Right cardiac atrium (tissue), 5 donors: ENCODE data around the gene PPM1A. TPM values are rescaled to one million over a fixed set of nuclear protein-coding genes. Genes with fewer than 3 reads are reported as not detected.

ENCODE experiments used
- ATAC-seq, 2 donors: fragments of 200-7000 bp; cut with Tn5 transposase; one replicate each; pipeline versions ENCODE4 v1.8.0 to v1.9.1; 2020; ENCODE audit warnings: moderate library complexity in 2 of 2, mild to moderate bottlenecking in 1 of 2
- DNase-seq, 3 donors: peaks; one replicate each; pipeline ENCODE4 v3.0.0-alpha.2; 2020
- H3K27ac ChIP-seq: one replicate; pipeline ENCODE4 v1.5.1; 2013; ENCODE audit warnings: mild to moderate bottlenecking, low read length, control low read depth, moderate library complexity
- H3K27me3 ChIP-seq: one replicate; pipeline ENCODE4 v1.6.1; 2013; ENCODE audit not compliant: control insufficient read depth, insufficient read depth
- H3K4me1 ChIP-seq: one replicate; pipeline ENCODE4 v1.6.1; 2013; ENCODE audit warnings: low read length; ENCODE audit not compliant: control insufficient read depth, insufficient read depth
- H3K4me3 ChIP-seq: one replicate; pipeline ENCODE4 v1.5.1; 2013; ENCODE audit warnings: low read length, control low read depth
- H3K9me3 ChIP-seq: one replicate; pipeline ENCODE4 v1.6.1; 2013; ENCODE audit warnings: low read length; ENCODE audit not compliant: control insufficient read depth
- WGBS: extraction: QIAGEN DNeasy Blood & Tissue Kit; methylation state at CpG from one replicate; pipeline ENCODE4 v1.1.7; 2013; 5-methylcytosine and 5-hydroxymethylcytosine counted together
- intact Hi-C, 4 donors: fragments of 100-400 bp; cut with DNase I; formaldehyde crosslinking; loops; one replicate each; pipeline versions ENCODE4 v1.11.0 to v1.14.0; 2022 to 2023
- polyA plus RNA-seq: library from polyadenylated mRNA; stranded (reverse); fragments of 200-250 nt; gene quantifications from one replicate; pipeline ENCODE4 v1.2.3, GENCODE V29; 2013
- total RNA-seq, 4 donors: library from RNA; stranded (reverse); fragmentation: NEBNext Ultra II Directional; extraction: Animal tissue kit (Norgen Biotek cat#: 25700); gene quantifications; one replicate each; pipeline ENCODE4 v1.2.1, GENCODE V29; 2021
- donor health status: healthy with polysubstance abuse.
- donor health status: DM: no; HTN: yes; CAD: no.
- donor health status: DM: no; HTN: no; CAD: no.
- donor health status: DM: no; HTN: yes; CAD: no; lungs with severe emphysema.
- donor health status: DM: yes; HTN: yes; CAD: no.

PPM1A gene
- total and polyA plus RNA-seq, 5 donors: 37.8 to 88.2 (median 79.6) TPM

DNA sequence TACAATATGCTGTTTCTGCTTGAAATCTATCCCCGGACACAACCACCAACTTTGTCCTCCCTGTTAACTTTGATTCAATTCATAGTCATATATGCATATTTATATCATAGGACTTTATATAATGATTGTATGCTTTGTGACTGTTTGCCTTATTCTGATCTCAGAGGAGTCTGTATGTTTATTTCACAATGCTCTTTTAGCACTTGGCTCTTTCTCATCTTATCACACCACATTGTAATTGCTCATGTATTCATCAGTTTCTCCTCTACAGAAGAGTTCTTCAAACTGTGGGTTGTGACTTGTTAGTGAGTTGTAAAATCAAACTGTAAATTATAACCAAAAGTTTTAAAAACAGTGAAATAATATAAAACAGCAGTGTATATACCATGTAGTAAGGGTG is 21.7 kb upstream of the PPM1A start:
- no peak overlapping the region for H3K4me3 ChIP-seq
- no peaks in the 10 kb centered on the region for H3K27me3 ChIP-seq
- no peak overlapping the region for H3K27ac ChIP-seq
- DNase-seq (no peak), ATAC-seq (no peak)
- H3K4me1 ChIP-seq: no peaks in the 10 kb centered on the region
- 94% methylated on average over 1 of the region's 1 CpG for WGBS
- no peaks in the 10 kb centered on the region for H3K9me3 ChIP-seq
- intact Hi-C loops: no loop called here

DNA sequence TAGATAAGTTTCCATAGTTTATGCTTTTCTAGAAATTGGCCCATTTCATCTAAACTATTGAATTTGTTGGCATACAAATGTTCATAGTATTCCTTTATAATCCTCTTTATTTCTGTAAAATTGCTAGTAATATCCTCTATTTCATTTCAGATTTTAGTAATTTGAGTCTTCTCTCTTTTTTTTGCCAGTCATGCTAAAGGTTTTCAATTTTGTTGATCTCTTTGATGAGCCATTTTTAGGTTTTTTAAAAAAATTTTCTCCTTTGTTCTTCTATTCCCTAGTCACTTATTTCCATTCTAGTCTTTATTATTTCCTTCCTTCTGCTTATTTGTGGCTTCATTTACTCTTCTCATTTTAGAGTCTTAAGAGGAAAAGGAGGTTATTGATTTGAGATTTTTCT is 19.4 kb upstream of the PPM1A start:
- DNase-seq: no peak
- H3K27me3 ChIP-seq: no peaks in the 10 kb centered on the region
- no peaks in the 10 kb centered on the region for H3K4me1 ChIP-seq
- H3K27ac ChIP-seq: no peak overlapping the region
- H3K4me3 ChIP-seq: no peak overlapping the region
- H3K9me3 ChIP-seq: no peaks in the 10 kb centered on the region
- intact Hi-C loops: no loop called here
- ATAC-seq: no peak

DNA sequence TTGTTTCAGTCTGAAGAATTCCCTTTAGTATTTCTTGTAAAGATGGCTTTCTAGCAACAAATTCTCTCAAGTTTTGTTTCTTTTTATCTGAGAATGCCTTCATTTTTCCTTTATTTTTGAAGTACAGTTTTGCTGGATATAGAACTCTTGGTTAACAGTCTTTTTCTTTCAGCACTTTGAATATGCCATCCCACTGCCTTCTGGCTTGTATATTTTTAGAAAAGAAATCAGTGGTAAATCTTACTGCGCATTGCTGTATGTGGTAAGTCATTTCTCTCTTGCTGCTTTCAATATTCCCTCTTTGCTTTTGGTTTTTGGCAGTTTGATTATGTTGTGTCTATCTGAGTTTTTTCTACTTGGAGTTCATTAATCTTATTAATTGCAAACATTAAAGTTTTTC is 16.8 kb upstream of the PPM1A start:
- no peak overlapping the region for H3K4me3 ChIP-seq
- intact Hi-C loops: no loop called here
- no peak overlapping the region for H3K27ac ChIP-seq
- no peak for ATAC-seq
- H3K4me1 ChIP-seq: no peaks in the 10 kb centered on the region
- WGBS: 94% methylated on average over 1 of the region's 1 CpG
- H3K9me3 ChIP-seq: no peaks in the 10 kb centered on the region
- no peak for DNase-seq
- H3K27me3 ChIP-seq: no peaks in the 10 kb centered on the region

DNA sequence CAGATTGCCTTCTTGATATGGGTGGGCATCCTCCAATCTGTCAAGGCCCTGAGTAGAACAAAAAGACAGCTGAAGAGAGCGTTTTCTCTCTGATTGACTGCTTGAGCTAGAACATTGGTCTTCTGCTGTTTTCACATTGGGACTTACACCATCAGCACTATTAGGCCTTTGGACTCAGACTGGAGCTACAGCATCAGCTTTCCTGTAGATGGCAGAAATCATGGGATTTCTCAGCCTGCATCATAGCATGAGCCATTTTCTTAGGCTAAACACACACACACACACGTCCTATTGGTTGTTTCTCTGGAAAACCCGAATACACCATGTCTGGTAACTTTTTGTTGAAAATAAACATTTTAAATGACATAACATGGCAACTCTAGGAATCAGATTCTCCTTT is 15.8 kb upstream of the PPM1A start:
- intact Hi-C loops: no loop called here
- no peaks in the 10 kb centered on the region for H3K27me3 ChIP-seq
- H3K4me3 ChIP-seq: no peak overlapping the region
- H3K9me3 ChIP-seq: no peaks in the 10 kb centered on the region
- no peak for DNase-seq
- no peak overlapping the region for H3K27ac ChIP-seq
- no peaks in the 10 kb centered on the region for H3K4me1 ChIP-seq
- ATAC-seq: no peak
- WGBS: 75% methylated on average over 3 of the region's 3 CpGs

DNA sequence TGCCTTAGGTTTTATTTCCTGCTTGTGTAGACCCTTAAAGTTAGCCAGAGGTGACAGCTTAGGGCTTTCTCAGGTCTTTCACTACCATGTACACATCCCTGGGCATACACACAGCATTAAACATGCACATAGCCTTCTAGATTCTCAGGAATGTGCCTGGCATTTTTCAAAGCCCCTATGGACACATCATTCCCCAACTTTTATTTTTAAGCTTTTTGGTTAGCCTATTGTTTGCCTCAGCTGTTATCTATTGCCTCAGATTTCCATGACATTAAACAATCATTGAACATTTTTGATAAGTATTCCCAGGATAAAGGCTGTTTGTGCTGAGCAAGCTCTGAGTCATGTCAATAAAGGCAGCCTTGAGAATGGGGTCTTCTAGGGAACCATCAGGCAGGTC is 15.1 kb upstream of the PPM1A start:
- no peak overlapping the region for H3K4me3 ChIP-seq
- H3K4me1 ChIP-seq: no peaks in the 10 kb centered on the region
- no peak for ATAC-seq
- no peak for DNase-seq
- no peak overlapping the region for H3K27ac ChIP-seq
- no peaks in the 10 kb centered on the region for H3K9me3 ChIP-seq
- no peaks in the 10 kb centered on the region for H3K27me3 ChIP-seq
- intact Hi-C loops: no loop called here

DNA sequence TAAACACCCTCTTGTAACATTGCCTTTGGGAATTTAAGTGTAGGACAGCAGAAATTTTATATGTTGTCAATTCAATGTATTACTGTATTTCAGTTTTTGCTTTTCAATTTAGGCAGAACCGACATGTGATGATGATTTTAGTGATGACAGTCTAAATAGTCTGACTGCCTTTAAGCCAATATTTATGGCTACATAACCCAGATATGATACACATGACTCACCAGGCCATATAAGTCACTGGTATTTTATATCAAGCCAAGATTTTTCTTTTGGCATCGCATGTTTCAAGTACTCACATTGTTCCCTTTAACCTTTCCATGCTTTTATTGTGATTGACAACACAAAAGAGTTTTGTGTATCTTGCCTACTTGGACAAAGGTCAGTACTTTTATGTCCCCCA is 13.6 kb upstream of the PPM1A start:
- intact Hi-C loops: no loop called here
- H3K4me3 ChIP-seq: no peak overlapping the region
- no peaks in the 10 kb centered on the region for H3K4me1 ChIP-seq
- DNase-seq: no peak
- no peak overlapping the region for H3K27ac ChIP-seq
- no peaks in the 10 kb centered on the region for H3K27me3 ChIP-seq
- WGBS: 43% methylated on average over 2 of the region's 2 CpGs
- ATAC-seq: no peak
- H3K9me3 ChIP-seq: no peaks in the 10 kb centered on the region

DNA sequence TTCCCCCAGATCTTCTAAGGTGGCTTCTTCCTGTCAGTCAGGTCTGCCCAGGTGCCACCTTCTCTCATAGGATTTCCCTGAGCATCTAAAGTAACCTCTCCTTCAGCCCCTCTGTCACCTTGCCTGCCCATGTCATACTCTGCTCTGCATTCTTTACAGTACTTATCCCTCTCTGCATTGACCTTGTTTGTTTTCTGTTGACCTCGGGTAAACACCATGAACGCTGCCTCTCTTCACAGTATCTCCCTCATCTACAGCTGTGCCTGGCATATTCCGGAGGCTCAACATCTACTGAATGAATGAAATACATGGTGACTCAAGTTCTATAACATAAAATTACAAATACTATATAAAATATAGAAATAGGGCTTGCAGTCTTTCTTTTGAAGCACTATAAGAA is 10.1 kb upstream of the PPM1A start:
- ATAC-seq (no peak), DNase-seq (no peak)
- no peaks in the 10 kb centered on the region for H3K4me1 ChIP-seq
- no peak overlapping the region for H3K27ac ChIP-seq
- intact Hi-C loops: no loop called here
- no peaks in the 10 kb centered on the region for H3K27me3 ChIP-seq
- 78% methylated on average over 3 of the region's 3 CpGs for WGBS
- no peaks in the 10 kb centered on the region for H3K9me3 ChIP-seq
- no peak overlapping the region for H3K4me3 ChIP-seq

DNA sequence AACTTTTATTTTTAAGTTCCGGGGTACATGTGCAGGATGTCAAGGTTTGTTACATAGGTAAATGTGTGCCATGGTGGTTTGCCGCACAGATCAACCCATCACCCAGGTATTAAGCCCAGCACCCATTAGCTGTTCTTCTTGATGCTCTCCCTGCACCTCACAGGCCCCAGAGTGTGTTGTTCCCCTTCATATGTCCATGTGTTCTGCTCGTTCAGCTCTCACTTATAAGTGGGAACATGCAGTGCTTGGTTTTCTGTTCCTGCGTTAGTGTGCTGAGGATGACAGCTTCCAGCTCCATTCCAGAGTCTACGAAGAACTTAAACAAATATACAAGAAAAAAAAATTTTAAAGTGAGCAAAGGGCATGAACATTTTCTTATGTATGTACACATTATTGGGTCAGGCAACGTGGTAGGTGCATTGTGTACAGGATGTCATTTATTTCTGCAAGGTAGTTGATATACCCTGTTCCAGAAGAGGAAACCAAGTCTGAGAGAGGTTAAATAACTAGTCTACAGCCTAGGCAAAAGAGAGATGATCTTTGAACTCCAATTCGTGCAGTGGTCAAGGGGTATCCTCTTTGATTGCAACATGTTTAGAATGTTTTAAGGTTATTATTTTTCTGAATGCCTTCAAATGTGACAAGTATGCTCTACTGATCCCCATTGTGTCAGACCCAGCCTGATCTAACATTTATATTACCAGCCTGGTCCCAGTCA is 8.7 kb upstream of the PPM1A start:
- H3K4me3 ChIP-seq: no peak overlapping the region
- no peaks in the 10 kb centered on the region for H3K27me3 ChIP-seq
- no peak overlapping the region for H3K27ac ChIP-seq
- 74% methylated on average over 7 of the region's 7 CpGs for WGBS
- H3K9me3 ChIP-seq: no peaks in the 10 kb centered on the region
- no peaks in the 10 kb centered on the region for H3K4me1 ChIP-seq
- intact Hi-C loops: no loop called here
- no peak for DNase-seq
- ATAC-seq: peak in 1 of 2 donors; percentile 57

DNA sequence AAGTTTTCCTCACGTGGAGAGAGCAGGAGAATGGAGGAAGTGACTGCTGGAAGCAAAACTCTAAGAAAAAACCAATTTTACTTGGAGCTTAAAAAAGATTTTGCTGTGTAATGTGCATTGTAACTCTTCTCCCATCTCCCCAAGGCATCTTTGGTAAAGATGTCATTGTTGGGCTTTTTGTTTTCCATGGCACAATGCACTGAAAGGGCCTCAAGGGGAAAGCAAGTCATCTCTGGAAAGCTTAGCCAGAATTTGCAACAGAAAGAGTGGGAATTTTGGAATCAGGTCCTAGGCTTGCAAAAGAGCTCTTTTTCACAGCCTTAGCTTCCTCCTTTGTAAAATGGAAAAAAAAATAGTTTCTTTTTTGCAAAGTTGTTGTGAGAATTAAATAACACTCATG is 7.9 kb upstream of the PPM1A start:
- DNase-seq: no peak
- Histone ChIP-seq H3K4me3 (no peak overlapping the region), H3K27me3 (no peaks in the 10 kb centered on the region), H3K9me3 (no peaks in the 10 kb centered on the region), H3K4me1 (no peaks in the 10 kb centered on the region), H3K27ac (no peak overlapping the region)
- WGBS: 27% methylated on average over 1 of the region's 1 CpG
- intact Hi-C loops: no loop called here
- no peak for ATAC-seq

DNA sequence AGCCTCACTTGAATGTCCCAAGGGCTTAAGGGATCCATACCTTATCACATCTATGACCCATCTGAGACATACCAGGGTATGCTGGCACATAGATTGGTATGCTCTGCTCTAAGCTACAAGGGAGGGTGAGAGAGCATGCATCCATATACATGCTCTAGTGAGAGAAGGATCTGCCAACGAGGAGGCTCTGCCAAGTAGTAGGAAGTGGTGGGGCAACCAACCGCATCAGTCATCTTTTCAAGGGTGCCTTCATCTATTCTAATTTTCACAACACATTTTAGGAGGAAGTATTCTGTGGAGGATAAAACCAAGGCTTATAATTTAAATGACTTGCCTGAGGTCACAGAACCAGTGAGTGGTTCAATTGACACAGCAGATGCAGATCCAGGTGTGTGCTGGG is 6.6 kb upstream of the PPM1A start:
- DNase-seq (no peak), ATAC-seq (no peak)
- Histone ChIP-seq H3K27me3 (no peaks in the 10 kb centered on the region), H3K4me1 (no peaks in the 10 kb centered on the region), H3K9me3 (no peaks in the 10 kb centered on the region), H3K4me3 (no peak overlapping the region), H3K27ac (no peak overlapping the region)
- intact Hi-C loops: no loop called here
- WGBS: 82% methylated on average over 2 of the region's 2 CpGs

DNA sequence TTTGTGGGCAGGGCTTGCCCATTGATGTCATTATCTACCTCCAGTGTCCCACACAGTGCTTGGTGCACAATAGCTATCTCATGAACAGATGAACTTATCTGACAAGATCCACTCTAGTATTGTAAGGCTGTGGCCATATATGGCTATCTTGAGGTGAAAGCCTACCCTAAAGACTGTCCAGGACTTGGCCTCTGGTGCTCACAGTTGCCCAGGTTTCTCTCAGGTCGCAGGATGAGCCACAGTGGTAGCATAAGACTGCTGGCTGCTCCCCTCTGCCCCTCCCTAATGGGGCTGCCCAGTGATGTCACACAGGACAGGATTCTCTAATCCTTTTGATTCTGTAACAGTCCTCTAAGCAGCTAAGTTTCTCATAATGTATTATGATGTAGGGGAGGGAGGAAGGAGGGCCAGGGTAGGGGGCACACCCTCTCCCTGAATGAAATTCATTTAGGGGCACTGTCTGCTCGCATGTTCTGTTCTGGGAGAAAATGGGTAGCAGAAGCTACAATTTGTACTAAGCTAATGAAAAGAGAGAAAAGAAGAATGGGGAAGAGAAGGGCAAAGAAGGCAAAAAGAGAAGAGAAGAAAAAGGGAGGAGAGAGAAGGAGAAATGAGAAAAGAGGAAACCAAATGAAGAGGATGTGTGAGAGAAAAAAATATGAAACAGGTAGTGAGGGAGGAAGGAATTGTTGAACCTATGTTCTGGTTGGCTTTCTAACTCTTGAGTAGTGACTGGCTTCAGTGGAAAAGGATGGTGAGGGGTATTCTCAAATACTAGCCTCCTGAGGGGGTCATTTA is 3.4 kb upstream of the PPM1A start:
- intact Hi-C loops: no loop called here
- no peak for ATAC-seq

More for the DNA sequence above, 3.4 kb upstream of the PPM1A start:
- H3K4me3 ChIP-seq: no peak overlapping the region
- no peak for DNase-seq
- H3K27me3 ChIP-seq: no peaks in the 10 kb centered on the region
- H3K4me1 ChIP-seq: no peaks in the 10 kb centered on the region
- H3K9me3 ChIP-seq: no peaks in the 10 kb centered on the region
- H3K27ac ChIP-seq: no peak overlapping the region
- 71% methylated on average over 2 of the region's 2 CpGs for WGBS
